ENCODE data around the gene SHMT1.
"Not testable (repeated sequence)": the region's sequence is repeated elsewhere in the genome, so short reads cannot be mapped to it uniquely, and the experiment has no call there.

SHMT1 gene

GRCh38 chr17:18387583-18387982 lies 24.2 kb upstream of the SHMT1 start:
- H3K4me1 ChIP-seq (ENCODE audit: control insufficient read depth, insufficient read depth, low read depth, low read length); H3K9me3 ChIP-seq (ENCODE audit: control insufficient read depth, low read length); H3K14ac ChIP-seq (ENCODE audit: low read length in 2 of 2); H2BK5ac ChIP-seq (ENCODE audit: low read depth, low read length, poor library complexity, severe bottlenecking); H4K8ac ChIP-seq (ENCODE audit: low read length); H3K4me2 ChIP-seq (ENCODE audit: low read length, poor library complexity, severe bottlenecking); H2AK5ac ChIP-seq (ENCODE audit: low read length, severe bottlenecking); H3K18ac ChIP-seq (ENCODE audit: low read depth in 1 of 2, low read length in 2 of 2); H3K27me3 ChIP-seq (ENCODE audit: control insufficient read depth in 1 of 2, insufficient read depth in 1 of 2, low read length in 2 of 2); H2AFZ ChIP-seq (ENCODE audit: low read depth, low read length); H3K9ac ChIP-seq (ENCODE audit: low read length); H3K4me3 ChIP-seq (ENCODE audit: insufficient read depth in 1 of 2, low read depth in 1 of 2, low read length in 2 of 2); H2BK15ac ChIP-seq (ENCODE audit: low read depth, poor library complexity, severe bottlenecking); H2BK120ac ChIP-seq (ENCODE audit: low read depth, low read length); H2BK12ac ChIP-seq (ENCODE audit: low read length in 2 of 2); H3K79me1 ChIP-seq (replicated peaks; ENCODE audit: low read length, poor library complexity, severe bottlenecking); DNase-seq; H4K91ac ChIP-seq (ENCODE audit: low read length); H3K27ac ChIP-seq (ENCODE audit: low read length, poor library complexity, severe bottlenecking); H3K36me3 ChIP-seq (ENCODE audit: control insufficient read depth in 1 of 2, insufficient read depth in 2 of 2, low read depth in 1 of 2, low read length in 2 of 2); H3K4ac ChIP-seq (ENCODE audit: low read depth in 1 of 2, low read length in 2 of 2); H3K23ac ChIP-seq (ENCODE audit: low read length in 2 of 2): not testable (repeated sequence)
- whole genome bisulfite sequencing = 65% methylated on average over 5 of the region's 5 CpGs

GRCh38 chr17:18384271-18384670 lies 20.9 kb upstream of the SHMT1 start:
- not testable (repeated sequence) for H2BK120ac ChIP-seq (ENCODE audit: low read depth, low read length); H3K9ac ChIP-seq (ENCODE audit: low read length); H3K4me1 ChIP-seq (ENCODE audit: control insufficient read depth, insufficient read depth, low read depth, low read length); H3K4me3 ChIP-seq (ENCODE audit: insufficient read depth in 1 of 2, low read depth in 1 of 2, low read length in 2 of 2); H2BK12ac ChIP-seq (ENCODE audit: low read length in 2 of 2); H3K9me3 ChIP-seq (ENCODE audit: control insufficient read depth, low read length); H3K27ac ChIP-seq (ENCODE audit: low read length, poor library complexity, severe bottlenecking); H2AFZ ChIP-seq (ENCODE audit: low read depth, low read length); H3K14ac ChIP-seq (ENCODE audit: low read length in 2 of 2); H2BK15ac ChIP-seq (ENCODE audit: low read depth, poor library complexity, severe bottlenecking); H3K18ac ChIP-seq (ENCODE audit: low read depth in 1 of 2, low read length in 2 of 2); H3K4me2 ChIP-seq (ENCODE audit: low read length, poor library complexity, severe bottlenecking); H3K36me3 ChIP-seq (ENCODE audit: control insufficient read depth in 1 of 2, insufficient read depth in 2 of 2, low read depth in 1 of 2, low read length in 2 of 2); H3K79me1 ChIP-seq (replicated peaks; ENCODE audit: low read length, poor library complexity, severe bottlenecking); H4K91ac ChIP-seq (ENCODE audit: low read length); H2AK5ac ChIP-seq (ENCODE audit: low read length, severe bottlenecking); DNase-seq; H3K23ac ChIP-seq (ENCODE audit: low read length in 2 of 2); H4K8ac ChIP-seq (ENCODE audit: low read length); H2BK5ac ChIP-seq (ENCODE audit: low read depth, low read length, poor library complexity, severe bottlenecking); H3K4ac ChIP-seq (ENCODE audit: low read depth in 1 of 2, low read length in 2 of 2)
- peaks cover 23 to 32% of the 10 kb centered on the region in 2 experiments for H3K27me3 ChIP-seq (ENCODE audit: control insufficient read depth in 1 of 2, insufficient read depth in 1 of 2, low read length in 2 of 2)
- WGBS = 77% methylated on average over 4 of the region's 7 CpGs

GRCh38 chr17:18383079-18383481 lies 19.7 kb upstream of the SHMT1 start:
- H3K4ac ChIP-seq (ENCODE audit: low read depth in 1 of 2, low read length in 2 of 2); H3K18ac ChIP-seq (ENCODE audit: low read depth in 1 of 2, low read length in 2 of 2); H3K4me2 ChIP-seq (ENCODE audit: low read length, poor library complexity, severe bottlenecking); DNase-seq; H3K9me3 ChIP-seq (ENCODE audit: control insufficient read depth, low read length); H2AFZ ChIP-seq (ENCODE audit: low read depth, low read length); H3K27ac ChIP-seq (ENCODE audit: low read length, poor library complexity, severe bottlenecking); H2BK5ac ChIP-seq (ENCODE audit: low read depth, low read length, poor library complexity, severe bottlenecking); H3K14ac ChIP-seq (ENCODE audit: low read length in 2 of 2); H2BK120ac ChIP-seq (ENCODE audit: low read depth, low read length); H2AK5ac ChIP-seq (ENCODE audit: low read length, severe bottlenecking); H4K91ac ChIP-seq (ENCODE audit: low read length); H3K4me1 ChIP-seq (ENCODE audit: control insufficient read depth, insufficient read depth, low read depth, low read length); H3K4me3 ChIP-seq (ENCODE audit: insufficient read depth in 1 of 2, low read depth in 1 of 2, low read length in 2 of 2); H3K9ac ChIP-seq (ENCODE audit: low read length); H2BK15ac ChIP-seq (ENCODE audit: low read depth, poor library complexity, severe bottlenecking); H2BK12ac ChIP-seq (ENCODE audit: low read length in 2 of 2); H3K79me1 ChIP-seq (replicated peaks; ENCODE audit: low read length, poor library complexity, severe bottlenecking); H4K8ac ChIP-seq (ENCODE audit: low read length); H3K36me3 ChIP-seq (ENCODE audit: control insufficient read depth in 1 of 2, insufficient read depth in 2 of 2, low read depth in 1 of 2, low read length in 2 of 2); H3K23ac ChIP-seq (ENCODE audit: low read length in 2 of 2): not testable (repeated sequence)
- WGBS = 74% methylated on average over 33 of the region's 36 CpGs
- H3K27me3 ChIP-seq (ENCODE audit: control insufficient read depth in 1 of 2, insufficient read depth in 1 of 2, low read length in 2 of 2) = peaks cover 19 to 34% of the 10 kb centered on the region in 2 experiments

GRCh38 chr17:18382441-18383078 lies 19.2 kb upstream of the SHMT1 start:
- Histone ChIP-seq H3K4ac (ENCODE audit: low read depth in 1 of 2, low read length in 2 of 2) (no peak overlapping the region), H2BK15ac (ENCODE audit: low read depth, poor library complexity, severe bottlenecking) (no peak overlapping the region), H2AFZ (ENCODE audit: low read depth, low read length) (no peak overlapping the region), H4K8ac (ENCODE audit: low read length) (no peak overlapping the region), H3K14ac (ENCODE audit: low read length in 2 of 2) (no peak overlapping the region), H3K4me3 (ENCODE audit: insufficient read depth in 1 of 2, low read depth in 1 of 2, low read length in 2 of 2) (no peak overlapping the region), H3K4me2 (ENCODE audit: low read length, poor library complexity, severe bottlenecking) (no peak overlapping the region), H3K27ac (ENCODE audit: low read length, poor library complexity, severe bottlenecking) (no peak overlapping the region), H3K36me3 (ENCODE audit: control insufficient read depth in 1 of 2, insufficient read depth in 2 of 2, low read depth in 1 of 2, low read length in 2 of 2) (no peaks in the 10 kb centered on the region), H3K79me1 (replicated peaks; ENCODE audit: low read length, poor library complexity, severe bottlenecking) (no peaks in the 10 kb centered on the region), H3K9ac (ENCODE audit: low read length) (no peak overlapping the region), H3K23ac (ENCODE audit: low read length in 2 of 2) (no peak overlapping the region), H2BK12ac (ENCODE audit: low read length in 2 of 2) (no peak overlapping the region), H3K27me3 (ENCODE audit: control insufficient read depth in 1 of 2, insufficient read depth in 1 of 2, low read length in 2 of 2) (peaks cover 18 to 34% of the 10 kb centered on the region in 2 experiments), H3K4me1 (ENCODE audit: control insufficient read depth, insufficient read depth, low read depth, low read length) (no peaks in the 10 kb centered on the region), H2BK120ac (ENCODE audit: low read depth, low read length) (no peak overlapping the region), H3K9me3 (ENCODE audit: control insufficient read depth, low read length) (no peaks in the 10 kb centered on the region), H2AK5ac (ENCODE audit: low read length, severe bottlenecking) (no peak overlapping the region), H3K18ac (ENCODE audit: low read depth in 1 of 2, low read length in 2 of 2) (no peak overlapping the region), H2BK5ac (ENCODE audit: low read depth, low read length, poor library complexity, severe bottlenecking) (no peak overlapping the region), H4K91ac (ENCODE audit: low read length) (no peak overlapping the region)
- DNase-seq = no peak
- WGBS = 90% methylated on average over 25 of the region's 36 CpGs

Data from mesenchymal stem cell (in vitro differentiated cells and primary cell).